Erythroblast (primary cell): ENCODE data around the gene KCNQ2.

Experiments used
- GATA1 ChIP-seq: IDR thresholded peaks from 2 replicates; pipeline ENCODE4 v1.6.1; 2011; ENCODE audit warnings: low read depth, mild to moderate bottlenecking, control low read depth, low read length, moderate library complexity
- POLR2A ChIP-seq: IDR thresholded peaks from 2 replicates; pipeline ENCODE4 v1.6.1; 2011; ENCODE audit warnings: mild to moderate bottlenecking, low read length

DNA sequence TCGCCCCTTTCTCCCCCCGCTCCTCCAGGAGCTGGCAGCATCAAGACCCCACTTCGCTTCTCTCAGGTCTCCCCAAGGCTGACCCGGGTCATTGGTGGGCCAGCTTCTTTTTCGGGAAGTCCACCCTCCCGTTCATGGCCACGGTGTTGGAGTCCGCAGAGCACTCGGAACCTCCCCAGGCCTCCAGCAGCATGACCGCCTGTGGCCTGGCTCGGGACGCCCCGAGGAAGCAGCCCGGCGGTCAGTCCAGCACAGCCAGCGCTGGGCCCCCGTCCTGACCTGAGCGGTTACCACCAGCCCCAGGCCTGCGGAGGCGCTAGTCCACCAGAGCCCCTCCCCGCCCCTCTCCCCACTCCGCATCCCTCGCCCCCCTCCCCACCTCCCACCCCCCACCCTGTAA is 49.1 kb upstream of the KCNQ2 start:
- no peak for TF ChIP-seq POLR2A
- TF ChIP-seq GATA1, result no peak
